CD14-positive monocyte (primary cell): Measurements from ENCODE around the gene RAD54L. TPM values are rescaled to one million over a fixed set of nuclear protein-coding genes. Genes with fewer than 3 reads are reported as not detected.

Source experiments
- DNase-seq, 3 donors: peaks; one replicate each; pipeline ENCODE4 v3.0.0-alpha.2; 2011 to 2022
- H2AFZ ChIP-seq: 2 replicates; pipeline ENCODE4 v1.6.0; 2012; ENCODE audit warnings: mild to moderate bottlenecking, low read depth, low read length, inconsistent platforms; ENCODE audit not compliant: insufficient read depth, poor library complexity, severe bottlenecking
- H3K27ac ChIP-seq, 2 donors: 1 replicate in 1 of 2; 2 replicates in 1 of 2; pipeline ENCODE4 v1.5.1; 2012 to 2013; ENCODE audit warnings: low read length in 2 of 2, control low read depth in 1 of 2, inconsistent platforms in 1 of 2, low read depth in 1 of 2, mild to moderate bottlenecking in 1 of 2
- H3K27me3 ChIP-seq, 2 donors: one replicate each; pipeline versions ENCODE4 v1.6.0 to v1.6.1; 2011 to 2013; ENCODE audit warnings: low read length in 2 of 2; ENCODE audit not compliant: control insufficient read depth in 2 of 2, insufficient read depth in 2 of 2
- H3K36me3 ChIP-seq, 2 donors: replicated peaks in 1 of 2; 1 replicate in 1 of 2; 2 replicates in 1 of 2; pipeline versions ENCODE4 v1.5.1 to v1.6.1; 2012 to 2013; ENCODE audit warnings: low read length in 2 of 2, control low read depth in 1 of 2, inconsistent platforms in 1 of 2, mild to moderate bottlenecking in 1 of 2; ENCODE audit not compliant: insufficient read depth in 2 of 2, control insufficient read depth in 1 of 2
- H3K4me1 ChIP-seq, 2 donors: 1 replicate in 1 of 2; 2 replicates in 1 of 2; pipeline versions ENCODE4 v1.5.1 to v1.6.1; 2012 to 2013; ENCODE audit warnings: low read length in 2 of 2, control low read depth in 1 of 2, inconsistent platforms in 1 of 2, mild to moderate bottlenecking in 1 of 2, moderate library complexity in 1 of 2; ENCODE audit not compliant: insufficient read depth in 2 of 2, control insufficient read depth in 1 of 2
- H3K4me2 ChIP-seq: replicated peaks from 2 replicates; pipeline ENCODE3; 2012; ENCODE audit warnings: low read length, moderate library complexity, mild to moderate bottlenecking; ENCODE audit not compliant: poor library complexity, severe bottlenecking; ENCODE audit errors: extremely low read depth
- H3K4me3 ChIP-seq, 3 experiments: fragments of 200-600 bp in 1 of 3; sonication (generic) in 1 of 3; replicated peaks in 1 of 3; 1 replicate in 2 of 3; 2 replicates in 1 of 3; pipeline ENCODE4 v1.5.1; 2011 to 2013; ENCODE audit warnings: low read length in 3 of 3, mild to moderate bottlenecking in 3 of 3, control low read depth in 2 of 3, low read depth in 2 of 3, inconsistent platforms in 1 of 3, moderate library complexity in 1 of 3
- H3K79me2 ChIP-seq: 2 replicates; pipeline ENCODE4 v1.6.0; 2012; ENCODE audit warnings: mild to moderate bottlenecking, control low read depth, inconsistent platforms, low read length, moderate library complexity; ENCODE audit not compliant: insufficient read depth
- H3K9ac ChIP-seq: 2 replicates; pipeline ENCODE4 v1.6.0; 2017; ENCODE audit warnings: low read length, mild to moderate bottlenecking; ENCODE audit not compliant: insufficient read depth, poor library complexity, severe bottlenecking
- H3K9me3 ChIP-seq, 2 donors: replicated peaks in 1 of 2; 1 replicate in 1 of 2; 2 replicates in 1 of 2; pipeline versions ENCODE4 v1.5.1 to v1.6.1; 2012 to 2013; ENCODE audit warnings: low read length in 2 of 2, control low read depth in 1 of 2; ENCODE audit not compliant: control insufficient read depth in 1 of 2, insufficient read depth in 1 of 2
- H4K20me1 ChIP-seq: 2 replicates; pipeline ENCODE4 v1.6.0; 2012; ENCODE audit warnings: mild to moderate bottlenecking, low read length, control low read depth, moderate library complexity; ENCODE audit not compliant: insufficient read depth
- H3K27ac Mint-ChIP-seq, 7 donors: one replicate each; pipeline ENCODE4 v1.8.0; 2020; ENCODE audit warnings: mild to moderate bottlenecking in 7 of 7, mixed read lengths in 7 of 7, moderate library complexity in 6 of 7, inconsistent platforms in 2 of 7
- H3K27me3 Mint-ChIP-seq, 3 donors: one replicate each; pipeline ENCODE4 v1.8.0; 2021 to 2022; ENCODE audit warnings: low read depth in 3 of 3, mild to moderate bottlenecking in 3 of 3, mixed read lengths in 3 of 3, moderate library complexity in 3 of 3, inconsistent platforms in 1 of 3
- H3K36me3 Mint-ChIP-seq, 2 donors: one replicate each; pipeline ENCODE4 v1.8.0; 2020; ENCODE audit warnings: mixed read lengths in 2 of 2, inconsistent platforms in 1 of 2, mild to moderate bottlenecking in 1 of 2
- H3K4me1 Mint-ChIP-seq: one replicate; pipeline ENCODE4 v1.8.0; 2020; ENCODE audit warnings: mild to moderate bottlenecking, mixed read lengths
- H3K4me3 Mint-ChIP-seq, 2 donors: one replicate each; pipeline ENCODE4 v1.8.0; 2020; ENCODE audit warnings: mild to moderate bottlenecking in 2 of 2, mixed read lengths in 2 of 2, moderate library complexity in 1 of 2
- H3K9me3 Mint-ChIP-seq, 7 donors: one replicate each; pipeline ENCODE4 v1.8.0; 2020 to 2022; ENCODE audit warnings: mixed read lengths in 7 of 7, mild to moderate bottlenecking in 6 of 7, moderate library complexity in 6 of 7, inconsistent platforms in 2 of 7
- CTCF ChIP-seq: fragments of 200-600 bp; IDR thresholded peaks from one replicate; pipeline ENCODE4 v1.8.0; 2022; ENCODE audit warnings: antibody characterized with exemption, mild to moderate bottlenecking
- WGBS: methylation state at CpG from one replicate; pipeline ENCODE4 v1.1.5; 2013; ENCODE audit warnings: missing lambda C conversion rate; ENCODE audit not compliant: insufficient coverage; 5-methylcytosine and 5-hydroxymethylcytosine counted together
- intact Hi-C, 2 donors: fragments of 100-400 bp; cut with micrococcal nuclease; formaldehyde crosslinking; loops; one replicate each; pipeline versions ENCODE4 v1.15.0 to v1.15.1; 2023
- polyA plus RNA-seq, 3 donors: library from polyadenylated mRNA; depleted of rRNA in 1 of 3; unstranded in 2 of 3; stranded (reverse) in 1 of 3; fragments of 300-500 nt in 2 of 3; fragments of >200 nt in 1 of 3; fragmentation: Illumina TruSeq in 2 of 3; gene quantifications; 1 replicate in 2 of 3; 2 replicates in 1 of 3; pipeline ENCODE4 v1.2.3, GENCODE V29; 2012 to 2021

The RAD54L gene
- polyA plus RNA-seq, 3 donors: 0.13 TPM; not detected in 2

- no peaks in the 10 kb centered on the region for H3K27me3 ChIP-seq
- Mint-ChIP-seq H3K27me3 (no peaks in the 10 kb centered on the region), H3K4me1 (no peaks in the 10 kb centered on the region), H3K36me3 (peaks cover 75 to 94% of the 10 kb centered on the region in 2 donors), H3K27ac (no peak overlapping the region), H3K4me3 (no peak overlapping the region), H3K9me3 (peaks cover 0 to 2% (median 0%) of the 10 kb centered on the region in 7 donors)
- TF ChIP-seq CTCF: no peak
- H3K27ac ChIP-seq: peak overlapping the region in 1 of 2 donors; percentile 36
- no peaks in the 10 kb centered on the region for H4K20me1 ChIP-seq
- intact Hi-C loops: no loop called here
- H3K36me3 ChIP-seq: peaks cover 70 to 90% of the 10 kb centered on the region in 2 donors
- no peak overlapping the region for H3K9ac ChIP-seq
- H3K4me1 ChIP-seq: no peaks in the 10 kb centered on the region
- H2AFZ ChIP-seq: no peak overlapping the region
- H3K4me3 ChIP-seq: no peak overlapping the region
- 100% methylated on average over 8 of the region's 14 CpGs for WGBS
- DNase-seq: no peak
- no peaks in the 10 kb centered on the region for H3K79me2 ChIP-seq
- H3K9me3 ChIP-seq: no peaks in the 10 kb centered on the region
- H3K4me2 ChIP-seq: no peak overlapping the region
Measured at GRCh38 chr1:46281021-46281420, 33.5 kb downstream of the RAD54L start.

- no peak for DNase-seq
- Mint-ChIP-seq H3K27ac (peak overlapping the region in 1 of 7 donors; percentile 55), H3K27me3 (no peaks in the 10 kb centered on the region), H3K4me3 (no peak overlapping the region), H3K36me3 (peaks cover 72 to 86% of the 10 kb centered on the region in 2 donors), H3K9me3 (no peaks in the 10 kb centered on the region), H3K4me1 (peaks cover 7% of the 10 kb centered on the region)
- no peak for TF ChIP-seq CTCF
- Histone ChIP-seq H3K27ac (no peak overlapping the region), H3K4me2 (no peak overlapping the region), H3K4me1 (peaks cover 0 to 4% of the 10 kb centered on the region in 2 donors), H3K9ac (no peak overlapping the region), H3K9me3 (no peaks in the 10 kb centered on the region), H2AFZ (no peak overlapping the region), H3K27me3 (no peaks in the 10 kb centered on the region), H3K79me2 (no peaks in the 10 kb centered on the region), H3K36me3 (peaks cover 64 to 97% of the 10 kb centered on the region in 2 donors), H3K4me3 (no peak overlapping the region), H4K20me1 (no peaks in the 10 kb centered on the region)
- intact Hi-C loops: no loop called here
- 100% methylated on average over 1 of the region's 1 CpG for WGBS
Measured at GRCh38 chr1:46284058-46284457, 36.5 kb downstream of the RAD54L start.
